Measurements from ENCODE around the gene ZCCHC24.
A peak's percentile ranks its signal among the peaks of the same experiment; 100 is the strongest.

The ZCCHC24 gene

DNA sequence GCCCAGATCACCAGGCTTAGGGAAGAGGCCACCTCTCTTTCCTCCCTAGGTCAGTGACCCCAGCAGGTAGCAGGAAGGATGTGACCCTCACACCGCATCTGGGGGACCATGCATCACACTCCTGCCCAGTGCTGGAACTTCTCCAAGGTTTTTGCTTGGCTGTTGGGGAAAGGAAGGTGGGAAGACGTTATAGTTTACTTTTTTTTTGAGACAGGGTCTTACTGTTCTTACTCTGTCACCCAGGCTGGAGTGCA is 8.6 kb downstream of the ZCCHC24 start:
- no peaks in the 10 kb centered on the region for H3K9me3 ChIP-seq
- intact Hi-C loops (cut with DNase I; ENCODE audit: low total_unique reads): no loop called here
- peak overlapping the region; percentile 72 to 77 for H3K27ac ChIP-seq
- H3K36me3 ChIP-seq: peaks cover 0 to 13% (median 9%) of the 10 kb centered on the region in 3 donors
- peaks cover 0 to 87% (median 65%) of the 10 kb centered on the region in 4 donors for H3K4me1 ChIP-seq
- no peak for DNase-seq
- no peaks in the 10 kb centered on the region for H3K27me3 ChIP-seq
- TF ChIP-seq, protein P1, sequence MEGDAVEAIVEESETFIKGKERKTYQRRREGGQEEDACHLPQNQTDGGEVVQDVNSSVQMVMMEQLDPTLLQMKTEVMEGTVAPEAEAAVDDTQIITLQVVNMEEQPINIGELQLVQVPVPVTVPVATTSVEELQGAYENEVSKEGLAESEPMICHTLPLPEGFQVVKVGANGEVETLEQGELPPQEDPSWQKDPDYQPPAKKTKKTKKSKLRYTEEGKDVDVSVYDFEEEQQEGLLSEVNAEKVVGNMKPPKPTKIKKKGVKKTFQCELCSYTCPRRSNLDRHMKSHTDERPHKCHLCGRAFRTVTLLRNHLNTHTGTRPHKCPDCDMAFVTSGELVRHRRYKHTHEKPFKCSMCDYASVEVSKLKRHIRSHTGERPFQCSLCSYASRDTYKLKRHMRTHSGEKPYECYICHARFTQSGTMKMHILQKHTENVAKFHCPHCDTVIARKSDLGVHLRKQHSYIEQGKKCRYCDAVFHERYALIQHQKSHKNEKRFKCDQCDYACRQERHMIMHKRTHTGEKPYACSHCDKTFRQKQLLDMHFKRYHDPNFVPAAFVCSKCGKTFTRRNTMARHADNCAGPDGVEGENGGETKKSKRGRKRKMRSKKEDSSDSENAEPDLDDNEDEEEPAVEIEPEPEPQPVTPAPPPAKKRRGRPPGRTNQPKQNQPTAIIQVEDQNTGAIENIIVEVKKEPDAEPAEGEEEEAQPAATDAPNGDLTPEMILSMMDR (IDR thresholded peaks at IDR 0.05): no peak
- no peak overlapping the region for H3K4me3 ChIP-seq

DNA sequence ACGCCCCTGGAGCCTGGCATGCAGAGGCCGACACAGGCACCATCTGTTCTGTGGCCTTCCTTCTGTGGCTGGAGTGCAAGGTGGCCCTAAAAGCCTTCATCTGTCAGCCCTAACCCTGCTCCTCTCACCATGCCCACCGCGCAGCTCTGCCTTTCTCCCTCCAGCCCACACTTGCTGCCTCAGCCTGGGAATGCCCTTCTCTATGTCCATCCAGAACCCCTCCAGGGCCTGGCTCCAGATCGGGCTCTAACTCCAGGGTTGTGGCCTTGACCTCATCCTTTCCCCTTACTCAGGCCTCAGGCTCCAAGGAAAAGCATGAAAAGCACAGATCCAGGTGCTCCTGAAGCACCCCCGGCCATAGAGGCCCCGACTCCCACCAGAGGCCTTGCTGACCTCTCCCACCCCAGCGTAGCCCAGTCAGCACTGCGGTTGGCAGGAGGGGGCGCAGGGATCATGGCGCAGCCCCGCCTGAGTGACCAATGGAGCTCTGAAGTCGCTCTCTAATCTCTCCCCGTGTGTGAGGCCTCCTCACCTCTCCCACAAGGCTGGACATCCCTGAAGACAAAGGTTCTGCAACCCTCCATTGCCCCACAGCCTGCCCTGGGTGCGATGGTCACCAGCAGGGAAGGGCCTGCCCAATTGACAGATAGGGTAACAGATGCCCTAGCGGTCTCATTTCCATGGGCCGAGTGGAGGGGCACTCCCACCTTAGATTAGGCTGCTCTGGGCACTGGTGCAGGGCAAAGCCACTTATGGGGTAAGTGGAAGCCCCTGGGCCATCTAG is 9.2 kb downstream of the ZCCHC24 start:
- peak in 1 of 2 donors; percentile 62 for DNase-seq
- Histone ChIP-seq H3K4me1 (peaks cover 0 to 87% (median 65%) of the 10 kb centered on the region in 4 donors), H3K4me3 (no peak overlapping the region), H3K27ac (peak overlapping the region; percentile 72 to 77), H3K27me3 (no peaks in the 10 kb centered on the region), H3K36me3 (peaks cover 0 to 18% (median 9%) of the 10 kb centered on the region in 3 donors), H3K9me3 (no peaks in the 10 kb centered on the region)
- intact Hi-C loops (cut with DNase I; ENCODE audit: low total_unique reads): no loop called here
- TF ChIP-seq, protein P1 (IDR thresholded peaks at IDR 0.05): no peak

DNA sequence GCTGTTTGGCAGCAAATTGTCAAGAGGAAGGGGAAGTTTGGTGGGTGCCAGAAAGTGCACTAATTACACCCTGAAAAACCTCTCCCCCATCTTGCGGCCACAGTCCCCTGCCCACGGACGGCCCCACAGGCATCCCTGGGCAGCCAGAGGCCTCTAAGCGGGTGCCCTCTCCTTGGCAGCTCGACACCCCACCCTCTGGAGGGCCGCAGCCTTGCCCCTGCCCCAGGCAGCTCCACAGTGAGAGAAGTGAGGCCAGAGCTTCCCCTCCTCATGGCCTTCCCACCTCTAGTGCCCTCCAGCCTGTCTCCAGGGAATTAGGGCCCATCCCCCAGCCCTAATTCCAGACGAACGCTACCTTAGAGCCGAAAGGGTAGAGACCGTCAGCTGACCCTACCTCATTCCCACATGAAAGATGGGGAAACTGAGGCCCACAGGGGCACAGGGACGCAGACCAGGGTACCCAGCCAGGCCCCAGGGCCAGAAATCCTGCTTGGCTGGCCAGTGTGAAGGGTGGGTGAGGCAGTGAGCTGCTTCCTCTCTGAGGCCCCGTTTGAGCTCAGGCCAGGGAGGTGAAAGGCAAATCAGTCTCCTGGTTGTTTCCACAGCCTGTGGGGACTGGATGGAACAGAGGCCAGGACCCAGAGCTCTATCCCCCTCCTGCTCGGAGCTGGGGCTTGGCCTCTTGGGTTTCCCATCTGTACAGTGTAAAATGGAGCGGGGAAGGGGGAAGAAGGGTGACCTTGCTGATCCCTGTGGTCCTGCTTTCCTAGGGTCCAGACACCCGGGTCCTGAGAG is 10.0 kb downstream of the ZCCHC24 start:
- peak; percentile 63 to 66 for DNase-seq
- Histone ChIP-seq H3K27me3 (no peaks in the 10 kb centered on the region), H3K4me1 (peaks cover 0 to 86% (median 60%) of the 10 kb centered on the region in 4 donors), H3K4me3 (no peak overlapping the region), H3K27ac (peak overlapping the region; percentile 72 to 77), H3K9me3 (no peaks in the 10 kb centered on the region), H3K36me3 (peaks cover 0 to 26% (median 9%) of the 10 kb centered on the region in 3 donors)
- intact Hi-C loops (cut with DNase I; ENCODE audit: low total_unique reads): no loop called here
- TF ChIP-seq, protein P1 (IDR thresholded peaks at IDR 0.05): no peak

DNA sequence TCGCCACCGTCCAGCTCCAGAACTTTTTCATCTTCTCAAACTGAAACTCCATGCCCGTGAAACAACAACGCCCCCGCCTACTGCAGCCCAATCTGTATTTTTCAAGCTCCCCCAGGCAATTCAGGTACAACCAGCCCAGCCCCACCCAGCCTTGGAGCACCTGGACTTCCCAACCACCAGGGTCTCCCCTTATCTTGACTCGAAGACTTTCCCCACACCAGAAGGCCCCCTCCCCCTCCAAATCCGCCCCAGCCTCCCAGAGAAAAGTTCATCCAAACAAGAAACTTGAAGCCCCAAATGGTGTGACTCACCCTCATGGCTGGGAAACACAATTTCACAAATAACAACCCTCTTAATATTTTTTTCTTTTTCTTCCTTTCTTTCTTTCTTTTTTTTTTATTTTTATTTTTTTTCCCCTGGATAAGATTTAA is 10.6 kb downstream of the ZCCHC24 start:
- TF ChIP-seq, protein P1 (IDR thresholded peaks at IDR 0.05): no peak
- Histone ChIP-seq H3K27me3 (no peaks in the 10 kb centered on the region), H3K4me3 (peak overlapping the region in 1 of 2 donors; percentile 1), H3K36me3 (peaks cover 0 to 33% (median 9%) of the 10 kb centered on the region in 3 donors), H3K9me3 (no peaks in the 10 kb centered on the region), H3K27ac (peak overlapping the region; percentile 72 to 77), H3K4me1 (peaks cover 0 to 80% (median 56%) of the 10 kb centered on the region in 4 donors)
- intact Hi-C loops (cut with DNase I; ENCODE audit: low total_unique reads): no loop called here
- peak; percentile 66 to 76 for DNase-seq

DNA sequence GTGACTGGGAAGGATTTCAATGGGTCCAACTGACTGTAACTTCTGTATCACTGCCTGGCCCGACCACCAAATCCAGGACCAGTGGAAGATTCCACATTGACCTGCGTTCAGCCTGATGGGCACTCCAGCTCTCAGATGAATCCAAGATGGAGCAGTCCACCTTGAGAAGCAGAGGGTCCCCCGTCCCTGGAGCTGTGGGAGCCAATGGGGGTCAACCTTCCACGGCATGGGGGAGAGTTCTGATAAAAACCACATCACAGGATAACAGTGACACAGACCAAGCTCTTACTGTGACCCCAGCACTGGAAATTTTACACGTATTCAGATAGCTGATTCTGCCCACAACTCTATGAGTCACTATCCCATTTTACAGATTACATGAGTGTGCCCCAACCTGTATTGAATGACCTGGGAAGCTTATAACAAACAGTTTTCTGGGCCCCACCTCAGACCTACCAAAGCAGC is 11.2 kb downstream of the ZCCHC24 start:
- Histone ChIP-seq H3K4me1 (peaks cover 0 to 80% (median 53%) of the 10 kb centered on the region in 4 donors), H3K4me3 (peak overlapping the region in 1 of 2 donors; percentile 1), H3K27ac (peak overlapping the region; percentile 72 to 77), H3K36me3 (peaks cover 0 to 38% (median 10%) of the 10 kb centered on the region in 3 donors), H3K27me3 (no peaks in the 10 kb centered on the region), H3K9me3 (no peaks in the 10 kb centered on the region)
- DNase-seq: peak in 1 of 2 donors; percentile 59
- TF ChIP-seq, protein P1 (IDR thresholded peaks at IDR 0.05): no peak
- intact Hi-C loops (cut with DNase I; ENCODE audit: low total_unique reads): no loop called here
